SKM-1 treated with dmso at 0.1 percent for 144 hours (cell line): ENCODE results near the gene CCDC182.

ENCODE experiments used
- DNase-seq: peaks from one replicate; lab custom pipeline; 2025; ENCODE audit not compliant: unreplicated experiment; lab: John Stamatoyannopoulos, UW

CCDC182 gene

GRCh38 chr17:57701124-57701523, 44.0 kb downstream of the CCDC182 start:
- no peak for DNase-seq

GRCh38 chr17:57699751-57700219, 45.3 kb downstream of the CCDC182 start:
- DNase-seq, result no peak

GRCh38 chr17:57697891-57698711, 47.0 kb downstream of the CCDC182 start:
- no peak for DNase-seq

- no peak for DNase-seq
These were observed 47.9 kb downstream of the CCDC182 start for GRCh38 chr17:57697197-57697596.

GRCh38 chr17:57696050-57696449, 49.0 kb downstream of the CCDC182 start:
- DNase-seq, result no peak
